NCI-H82 (cell line): ENCODE data around the gene JCAD.

Experiments used
- DNase-seq: peaks from one replicate; lab custom pipeline; 2025; lab: John Stamatoyannopoulos, UW

The JCAD gene

GRCh38 chr10:30074090-30074489 is 14.7 kb upstream of the JCAD start:
- no peak for DNase-seq

GRCh38 chr10:30073767-30074060 is 14.3 kb upstream of the JCAD start:
- peak; percentile 5 for DNase-seq

- DNase-seq, result no peak
These were observed 13.8 kb upstream of the JCAD start for GRCh38 chr10:30073045-30073766.

GRCh38 chr10:30072068-30072467 is 12.7 kb upstream of the JCAD start:
- no peak for DNase-seq

- no peak for DNase-seq
These were observed 10.8 kb upstream of the JCAD start for GRCh38 chr10:30070001-30070685.

GRCh38 chr10:30068492-30069223 is 9.3 kb upstream of the JCAD start:
- DNase-seq, result no peak

GRCh38 chr10:30063099-30063498 is 3.7 kb upstream of the JCAD start:
- no peak for DNase-seq

- no peak for DNase-seq
These were observed 3.2 kb upstream of the JCAD start for GRCh38 chr10:30062582-30062981.

GRCh38 chr10:30062090-30062489 is 2.7 kb upstream of the JCAD start:
- DNase-seq, result no peak

GRCh38 chr10:30058570-30059132 is 735 bp downstream of the JCAD start:
- peak; percentile 83 for DNase-seq

- DNase-seq, result no peak
These were observed 1.4 kb downstream of the JCAD start for GRCh38 chr10:30057894-30058556.

- DNase-seq, result peak; percentile 2
These were observed 2.0 kb downstream of the JCAD start for GRCh38 chr10:30057421-30057841.

GRCh38 chr10:30056767-30057355 is 2.5 kb downstream of the JCAD start:
- peak; percentile 6 for DNase-seq

GRCh38 chr10:30056281-30056680 is 3.1 kb downstream of the JCAD start:
- DNase-seq, result no peak

- DNase-seq, result no peak
These were observed 4.1 kb downstream of the JCAD start for GRCh38 chr10:30055226-30055662.

GRCh38 chr10:30052062-30052461 is 7.3 kb downstream of the JCAD start:
- no peak for DNase-seq

GRCh38 chr10:30051220-30051619 is 8.2 kb downstream of the JCAD start:
- DNase-seq, result no peak

GRCh38 chr10:30050411-30050810 is 9.0 kb downstream of the JCAD start:
- DNase-seq, result no peak

- no peak for DNase-seq
These were observed 10.4 kb downstream of the JCAD start for GRCh38 chr10:30048768-30049517.

- no peak for DNase-seq
These were observed 11.4 kb downstream of the JCAD start for GRCh38 chr10:30047924-30048531.

- DNase-seq, result no peak
These were observed 12.0 kb downstream of the JCAD start for GRCh38 chr10:30047430-30047829.
